OCI-LY7 (cell line): ENCODE measurements around the gene UROS. TPM values are rescaled to one million over a fixed set of nuclear protein-coding genes. Genes with fewer than 3 reads are reported as not detected.

ENCODE experiments used
- BruUV-seq: library from RNA; stranded (reverse); fragments of 400-500 nt; replicated peaks from 2 replicates; lab custom pipeline; 2021; lab: Mats Ljungman, UMichigan
- CTCF ChIA-PET: fragments of 300-600 bp; sonication (Branson Sonifier 250); formaldehyde crosslinking; loops from one replicate; lab custom pipeline; 2022; ENCODE audit warnings: antibody characterized with exemption; ENCODE audit not compliant: unreplicated experiment; lab: Charles Lee
- POLR2A ChIA-PET: fragments of 300-600 bp; sonication (Branson Sonifier 250); formaldehyde crosslinking; loops from one replicate; lab custom pipeline; 2022; ENCODE audit warnings: antibody characterized with exemption; lab: Charles Lee
- DNase-seq: peaks from one replicate; pipeline ENCODE4 v3.0.0-alpha.2; 2015; ENCODE audit warnings: low spot score
- H2AFZ ChIP-seq: fragments of 200-600 bp; sonication (generic), shearing (Covaris generic); 2 replicates; pipeline ENCODE4 v1.6.1; 2014; ENCODE audit warnings: mild to moderate bottlenecking, antibody characterized with exemption, low read length, moderate library complexity
- H3K27ac ChIP-seq: fragments of 200-600 bp; sonication (generic); 2 replicates; pipeline ENCODE4 v1.5.1; 2014; ENCODE audit warnings: mixed run types, low read depth, mild to moderate bottlenecking, moderate library complexity, low read length, inconsistent platforms; ENCODE audit not compliant: poor library complexity, severe bottlenecking
- H3K36me3 ChIP-seq: fragments of 200-600 bp; sonication (generic); 2 replicates; pipeline ENCODE4 v1.6.1; 2014; ENCODE audit warnings: mild to moderate bottlenecking, antibody characterized with exemption, low read length, moderate library complexity, mixed read lengths; ENCODE audit not compliant: insufficient read depth
- H3K4me1 ChIP-seq: fragments of 200-600 bp; sonication (generic); 2 replicates; pipeline ENCODE4 v1.5.1; 2014; ENCODE audit warnings: mild to moderate bottlenecking, low read length; ENCODE audit not compliant: insufficient read depth, poor library complexity, severe bottlenecking
- H3K4me2 ChIP-seq: fragments of 200-600 bp; sonication (generic); 2 replicates; pipeline ENCODE4 v1.6.1; 2014; ENCODE audit warnings: mild to moderate bottlenecking, low read length
- H3K4me3 ChIP-seq: fragments of 200-600 bp; sonication (generic); 2 replicates; pipeline ENCODE4 v1.5.1; 2014; ENCODE audit warnings: mild to moderate bottlenecking, low read depth, low read length; ENCODE audit not compliant: poor library complexity, severe bottlenecking
- H3K79me2 ChIP-seq: fragments of 200-600 bp; sonication (generic); 2 replicates; pipeline ENCODE4 v1.6.1; 2016; ENCODE audit warnings: low read depth, mild to moderate bottlenecking, low read length, moderate library complexity, mixed read lengths; ENCODE audit not compliant: insufficient read depth
- H3K9me2 ChIP-seq: fragments of 200-600 bp; sonication (generic); 2 replicates; pipeline ENCODE4 v1.6.1; 2016; ENCODE audit warnings: mild to moderate bottlenecking, low read length, mixed read lengths; ENCODE audit not compliant: insufficient read depth
- H3K9me3 ChIP-seq: fragments of 200-600 bp; sonication (generic); 2 replicates; pipeline ENCODE4 v1.6.1; 2014; ENCODE audit warnings: mild to moderate bottlenecking, mixed run types, low read length, mixed read lengths
- H4K20me1 ChIP-seq: fragments of 200-600 bp; sonication (generic); 2 replicates; pipeline ENCODE4 v1.6.1; 2014; ENCODE audit warnings: mild to moderate bottlenecking, antibody characterized with exemption, low read length, moderate library complexity, mixed read lengths; ENCODE audit not compliant: insufficient read depth
- EZH2phosphoT487 ChIP-seq: fragments of 200-600 bp; sonication (generic); IDR thresholded peaks from 2 replicates; pipeline ENCODE4 v1.6.1; 2018; ENCODE audit warnings: low read depth, borderline replicate concordance, mild to moderate bottlenecking, mixed run types, antibody characterized with exemption, low read length, moderate library complexity, mixed read lengths
- intact Hi-C: fragments of 100-400 bp; cut with micrococcal nuclease; formaldehyde crosslinking; loops from one replicate; pipeline ENCODE4 v1.10.0; 2022; ENCODE audit not compliant: unreplicated experiment
- total RNA-seq, 2 experiments: library from RNA; depleted of rRNA in 1 of 2; stranded (reverse); fragments of >200 nt in 1 of 2; shearing (Covaris generic) in 1 of 2; gene quantifications; 2 replicates each; pipeline ENCODE4 v1.2.3, GENCODE V29; 2014 to 2022
- TF ChIP-seq, protein P1 (sequence below): fragments of 200-600 bp; sonication (generic); conservative IDR thresholded peaks from 2 replicates; pipeline ENCODE4 v1.5.1; 2014; ENCODE audit warnings: mild to moderate bottlenecking, antibody characterized with exemption, low read length, moderate library complexity, mixed read lengths

Gene UROS
- total RNA-seq, 2 experiments from 2014 or later, result 37.3 to 44.5 TPM

DNA sequence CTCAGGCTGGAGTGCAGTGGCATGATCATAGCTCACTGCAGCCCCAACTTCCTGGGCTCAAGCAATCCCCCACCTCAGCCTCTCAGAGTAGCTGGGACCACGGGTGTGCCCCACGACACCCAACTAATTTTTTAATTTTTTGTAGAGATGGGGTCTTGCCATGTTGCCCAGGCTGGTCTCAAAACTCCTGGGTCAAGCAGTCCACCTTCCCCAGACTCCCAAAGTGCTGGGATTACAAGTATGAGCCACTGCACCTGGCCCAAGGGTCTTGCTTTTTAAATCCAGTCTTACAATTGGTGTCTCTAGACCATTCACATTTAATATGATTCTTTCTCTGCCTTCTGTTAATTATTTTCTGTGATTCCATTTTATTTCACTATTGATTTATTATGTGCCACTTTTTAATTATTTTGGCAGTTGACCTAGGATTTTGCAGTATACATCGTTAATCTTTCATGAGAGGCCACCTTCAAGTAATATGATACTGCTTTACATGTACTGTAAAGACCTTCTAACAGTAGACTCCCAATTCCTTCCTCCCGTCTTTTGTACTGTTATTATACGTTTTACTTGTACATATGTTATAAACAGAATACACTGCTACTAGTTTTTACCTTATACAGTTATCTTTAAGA is 66.1 kb downstream of the UROS start:
- Histone ChIP-seq H3K4me1 (no peaks in the 10 kb centered on the region), H3K27ac (no peak overlapping the region), H3K36me3 (peaks cover 99% of the 10 kb centered on the region), H4K20me1 (peaks cover 19% of the 10 kb centered on the region), H3K9me2 (no peaks in the 10 kb centered on the region), H3K4me3 (no peak overlapping the region), H3K9me3 (no peaks in the 10 kb centered on the region), H3K79me2 (peaks cover 24% of the 10 kb centered on the region; the same call in 1 of the 2 replicates), H2AFZ (no peak overlapping the region), H3K4me2 (no peak overlapping the region)
- TF ChIP-seq, protein P1, sequence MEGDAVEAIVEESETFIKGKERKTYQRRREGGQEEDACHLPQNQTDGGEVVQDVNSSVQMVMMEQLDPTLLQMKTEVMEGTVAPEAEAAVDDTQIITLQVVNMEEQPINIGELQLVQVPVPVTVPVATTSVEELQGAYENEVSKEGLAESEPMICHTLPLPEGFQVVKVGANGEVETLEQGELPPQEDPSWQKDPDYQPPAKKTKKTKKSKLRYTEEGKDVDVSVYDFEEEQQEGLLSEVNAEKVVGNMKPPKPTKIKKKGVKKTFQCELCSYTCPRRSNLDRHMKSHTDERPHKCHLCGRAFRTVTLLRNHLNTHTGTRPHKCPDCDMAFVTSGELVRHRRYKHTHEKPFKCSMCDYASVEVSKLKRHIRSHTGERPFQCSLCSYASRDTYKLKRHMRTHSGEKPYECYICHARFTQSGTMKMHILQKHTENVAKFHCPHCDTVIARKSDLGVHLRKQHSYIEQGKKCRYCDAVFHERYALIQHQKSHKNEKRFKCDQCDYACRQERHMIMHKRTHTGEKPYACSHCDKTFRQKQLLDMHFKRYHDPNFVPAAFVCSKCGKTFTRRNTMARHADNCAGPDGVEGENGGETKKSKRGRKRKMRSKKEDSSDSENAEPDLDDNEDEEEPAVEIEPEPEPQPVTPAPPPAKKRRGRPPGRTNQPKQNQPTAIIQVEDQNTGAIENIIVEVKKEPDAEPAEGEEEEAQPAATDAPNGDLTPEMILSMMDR, result no peak
- no peak for TF ChIP-seq EZH2phosphoT487
- CTCF ChIA-PET, result no interaction called here
- no TSS peak for BruUV-seq
- intact Hi-C loops, result no loop called here
- no peak for DNase-seq
- POLR2A ChIA-PET, result interaction anchor here (0.8 to 1.9 kb wide), 4 partner anchors 26 to 88 kb away, joined by 3 to 4 read pairs (median 3); no protein-coding TSS in a partner anchor

DNA sequence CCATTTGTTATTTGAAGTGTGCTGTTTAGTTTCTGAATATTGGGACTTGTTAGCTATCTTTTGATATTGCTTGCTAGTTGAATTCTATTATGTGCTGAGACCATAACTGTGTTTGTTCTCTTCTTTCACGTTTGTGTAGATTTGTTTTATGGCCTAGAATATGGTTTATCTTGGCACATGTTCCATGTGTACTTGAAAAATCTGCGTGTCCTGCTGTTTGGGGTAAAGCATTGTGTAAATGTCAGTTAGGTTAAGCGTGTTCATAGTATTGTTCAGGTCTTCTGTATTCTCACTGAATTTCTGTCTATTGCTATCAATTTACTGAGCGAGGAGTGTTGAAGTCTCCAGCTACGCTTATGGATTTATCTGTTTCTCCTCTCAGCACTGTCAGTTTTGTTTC is 66.9 kb downstream of the UROS start:
- H4K20me1 ChIP-seq, result peaks cover 19% of the 10 kb centered on the region
- H3K4me2 ChIP-seq, result no peak overlapping the region
- no peaks in the 10 kb centered on the region for H3K9me3 ChIP-seq
- ChIA-PET CTCF (no interaction called here), POLR2A (interaction anchor here (0.8 to 1.9 kb wide), 4 partner anchors 25 to 89 kb away, joined by 3 to 4 read pairs (median 3); no protein-coding TSS in a partner anchor)
- peaks cover 24% of the 10 kb centered on the region; the same call in 1 of the 2 replicates for H3K79me2 ChIP-seq
- no peak overlapping the region for H3K4me3 ChIP-seq
- no peaks in the 10 kb centered on the region for H3K4me1 ChIP-seq
- DNase-seq, result no peak
- intact Hi-C loops, result no loop called here
- H3K36me3 ChIP-seq, result peaks cover 99% of the 10 kb centered on the region
- BruUV-seq, result no TSS peak
- H3K27ac ChIP-seq, result no peak overlapping the region
- H2AFZ ChIP-seq, result no peak overlapping the region
- H3K9me2 ChIP-seq, result no peaks in the 10 kb centered on the region
- TF ChIP-seq, protein P1, result no peak
- TF ChIP-seq EZH2phosphoT487, result no peak

DNA sequence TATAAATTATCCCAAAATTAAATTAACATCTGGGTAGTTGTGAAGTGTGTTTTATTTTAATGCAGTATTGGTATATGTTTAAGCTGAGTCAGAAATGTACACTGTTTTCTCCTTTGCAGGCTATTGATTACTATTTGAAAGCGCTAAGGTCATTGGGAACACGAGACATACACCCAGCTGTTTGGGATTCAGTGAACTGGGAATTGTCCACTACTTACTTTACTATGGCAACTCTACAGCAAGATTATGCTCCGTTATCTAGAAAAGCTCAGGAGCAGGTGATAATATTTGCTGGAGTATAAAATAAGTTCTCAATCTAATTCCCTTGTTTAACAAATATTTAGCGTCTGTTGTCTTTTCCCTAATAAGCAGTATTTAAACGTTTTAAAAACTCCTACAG is 75.6 kb downstream of the UROS start:
- H2AFZ ChIP-seq, result no peak overlapping the region
- H3K36me3 ChIP-seq, result peaks cover 100% of the 10 kb centered on the region
- no peak overlapping the region for H3K4me2 ChIP-seq
- no peaks in the 10 kb centered on the region for H3K9me3 ChIP-seq
- no peak for TF ChIP-seq EZH2phosphoT487
- TF ChIP-seq, protein P1, result no peak
- BruUV-seq, result no TSS peak
- intact Hi-C loops, result loop anchor here (2.0 kb wide), 1 partner anchor 15 kb away; no protein-coding TSS in a partner anchor
- CTCF ChIA-PET, result no interaction called here
- H3K9me2 ChIP-seq, result no peaks in the 10 kb centered on the region
- POLR2A ChIA-PET, result interaction anchor here (0.9 to 1.5 kb wide), 2 partner anchors 16 to 17 kb away, joined by 4 to 5 read pairs; no protein-coding TSS in a partner anchor
- 0 out of 2 replicates have a peak, but pooled peaks cover 9% of the 10 kb centered on the region for H4K20me1 ChIP-seq
- no peak overlapping the region for H3K4me3 ChIP-seq
- no peaks in the 10 kb centered on the region for H3K4me1 ChIP-seq
- no peak for DNase-seq
- H3K27ac ChIP-seq, result no peak overlapping the region
- 0 out of 2 replicates have a peak, but pooled peaks cover 3% of the 10 kb centered on the region for H3K79me2 ChIP-seq
